CD14-positive monocyte (primary cell): ENCODE measurements around the gene RETREG1. TPM values are rescaled to one million over a fixed set of nuclear protein-coding genes. Genes with fewer than 3 reads are reported as not detected.
A peak's percentile ranks its signal among the peaks of the same experiment; 100 is the strongest.

Experiments used
- DNase-seq, 3 donors: peaks; one replicate each; pipeline ENCODE4 v3.0.0-alpha.2; 2011 to 2022
- H2AFZ ChIP-seq: 2 replicates; pipeline ENCODE4 v1.6.0; 2012; ENCODE audit warnings: mild to moderate bottlenecking, low read depth, low read length, inconsistent platforms; ENCODE audit not compliant: insufficient read depth, poor library complexity, severe bottlenecking
- H3K27ac ChIP-seq, 2 donors: 1 replicate in 1 of 2; 2 replicates in 1 of 2; pipeline ENCODE4 v1.5.1; 2012 to 2013; ENCODE audit warnings: low read length in 2 of 2, control low read depth in 1 of 2, inconsistent platforms in 1 of 2, low read depth in 1 of 2, mild to moderate bottlenecking in 1 of 2
- H3K27me3 ChIP-seq, 2 donors: one replicate each; pipeline versions ENCODE4 v1.6.0 to v1.6.1; 2011 to 2013; ENCODE audit warnings: low read length in 2 of 2; ENCODE audit not compliant: control insufficient read depth in 2 of 2, insufficient read depth in 2 of 2
- H3K36me3 ChIP-seq, 2 donors: replicated peaks in 1 of 2; 1 replicate in 1 of 2; 2 replicates in 1 of 2; pipeline versions ENCODE4 v1.5.1 to v1.6.1; 2012 to 2013; ENCODE audit warnings: low read length in 2 of 2, control low read depth in 1 of 2, inconsistent platforms in 1 of 2, mild to moderate bottlenecking in 1 of 2; ENCODE audit not compliant: insufficient read depth in 2 of 2, control insufficient read depth in 1 of 2
- H3K4me1 ChIP-seq, 2 donors: 1 replicate in 1 of 2; 2 replicates in 1 of 2; pipeline versions ENCODE4 v1.5.1 to v1.6.1; 2012 to 2013; ENCODE audit warnings: low read length in 2 of 2, control low read depth in 1 of 2, inconsistent platforms in 1 of 2, mild to moderate bottlenecking in 1 of 2, moderate library complexity in 1 of 2; ENCODE audit not compliant: insufficient read depth in 2 of 2, control insufficient read depth in 1 of 2
- H3K4me2 ChIP-seq: replicated peaks from 2 replicates; pipeline ENCODE3; 2012; ENCODE audit warnings: low read length, moderate library complexity, mild to moderate bottlenecking; ENCODE audit not compliant: poor library complexity, severe bottlenecking; ENCODE audit errors: extremely low read depth
- H3K4me3 ChIP-seq, 3 experiments: fragments of 200-600 bp in 1 of 3; sonication (generic) in 1 of 3; replicated peaks in 1 of 3; 1 replicate in 2 of 3; 2 replicates in 1 of 3; pipeline ENCODE4 v1.5.1; 2011 to 2013; ENCODE audit warnings: low read length in 3 of 3, mild to moderate bottlenecking in 3 of 3, control low read depth in 2 of 3, low read depth in 2 of 3, inconsistent platforms in 1 of 3, moderate library complexity in 1 of 3
- H3K79me2 ChIP-seq: 2 replicates; pipeline ENCODE4 v1.6.0; 2012; ENCODE audit warnings: mild to moderate bottlenecking, control low read depth, inconsistent platforms, low read length, moderate library complexity; ENCODE audit not compliant: insufficient read depth
- H3K9ac ChIP-seq: 2 replicates; pipeline ENCODE4 v1.6.0; 2017; ENCODE audit warnings: low read length, mild to moderate bottlenecking; ENCODE audit not compliant: insufficient read depth, poor library complexity, severe bottlenecking
- H3K9me3 ChIP-seq, 2 donors: replicated peaks in 1 of 2; 1 replicate in 1 of 2; 2 replicates in 1 of 2; pipeline versions ENCODE4 v1.5.1 to v1.6.1; 2012 to 2013; ENCODE audit warnings: low read length in 2 of 2, control low read depth in 1 of 2; ENCODE audit not compliant: control insufficient read depth in 1 of 2, insufficient read depth in 1 of 2
- H4K20me1 ChIP-seq: 2 replicates; pipeline ENCODE4 v1.6.0; 2012; ENCODE audit warnings: mild to moderate bottlenecking, low read length, control low read depth, moderate library complexity; ENCODE audit not compliant: insufficient read depth
- H3K27ac Mint-ChIP-seq, 7 donors: one replicate each; pipeline ENCODE4 v1.8.0; 2020; ENCODE audit warnings: mild to moderate bottlenecking in 7 of 7, mixed read lengths in 7 of 7, moderate library complexity in 6 of 7, inconsistent platforms in 2 of 7
- H3K27me3 Mint-ChIP-seq, 3 donors: one replicate each; pipeline ENCODE4 v1.8.0; 2021 to 2022; ENCODE audit warnings: low read depth in 3 of 3, mild to moderate bottlenecking in 3 of 3, mixed read lengths in 3 of 3, moderate library complexity in 3 of 3, inconsistent platforms in 1 of 3
- H3K36me3 Mint-ChIP-seq, 2 donors: one replicate each; pipeline ENCODE4 v1.8.0; 2020; ENCODE audit warnings: mixed read lengths in 2 of 2, inconsistent platforms in 1 of 2, mild to moderate bottlenecking in 1 of 2
- H3K4me1 Mint-ChIP-seq: one replicate; pipeline ENCODE4 v1.8.0; 2020; ENCODE audit warnings: mild to moderate bottlenecking, mixed read lengths
- H3K4me3 Mint-ChIP-seq, 2 donors: one replicate each; pipeline ENCODE4 v1.8.0; 2020; ENCODE audit warnings: mild to moderate bottlenecking in 2 of 2, mixed read lengths in 2 of 2, moderate library complexity in 1 of 2
- H3K9me3 Mint-ChIP-seq, 7 donors: one replicate each; pipeline ENCODE4 v1.8.0; 2020 to 2022; ENCODE audit warnings: mixed read lengths in 7 of 7, mild to moderate bottlenecking in 6 of 7, moderate library complexity in 6 of 7, inconsistent platforms in 2 of 7
- CTCF ChIP-seq: fragments of 200-600 bp; IDR thresholded peaks from one replicate; pipeline ENCODE4 v1.8.0; 2022; ENCODE audit warnings: antibody characterized with exemption, mild to moderate bottlenecking
- WGBS: methylation state at CpG from one replicate; pipeline ENCODE4 v1.1.5; 2013; ENCODE audit warnings: missing lambda C conversion rate; ENCODE audit not compliant: insufficient coverage; 5-methylcytosine and 5-hydroxymethylcytosine counted together
- intact Hi-C, 2 donors: fragments of 100-400 bp; cut with micrococcal nuclease; formaldehyde crosslinking; loops; one replicate each; pipeline versions ENCODE4 v1.15.0 to v1.15.1; 2023
- polyA plus RNA-seq, 3 donors: library from polyadenylated mRNA; depleted of rRNA in 1 of 3; unstranded in 2 of 3; stranded (reverse) in 1 of 3; fragments of 300-500 nt in 2 of 3; fragments of >200 nt in 1 of 3; fragmentation: Illumina TruSeq in 2 of 3; gene quantifications; 1 replicate in 2 of 3; 2 replicates in 1 of 3; pipeline ENCODE4 v1.2.3, GENCODE V29; 2012 to 2021

The RETREG1 gene
- polyA plus RNA-seq, 3 donors: 3.5 to 6.4 (median 4.7) TPM

- no peak for TF ChIP-seq CTCF
- H3K4me1 ChIP-seq: peaks cover 25 to 45% of the 10 kb centered on the region in 2 donors
These were observed 155.8 kb downstream of the RETREG1 start for GRCh38 chr5:16461026-16461425.

DNA sequence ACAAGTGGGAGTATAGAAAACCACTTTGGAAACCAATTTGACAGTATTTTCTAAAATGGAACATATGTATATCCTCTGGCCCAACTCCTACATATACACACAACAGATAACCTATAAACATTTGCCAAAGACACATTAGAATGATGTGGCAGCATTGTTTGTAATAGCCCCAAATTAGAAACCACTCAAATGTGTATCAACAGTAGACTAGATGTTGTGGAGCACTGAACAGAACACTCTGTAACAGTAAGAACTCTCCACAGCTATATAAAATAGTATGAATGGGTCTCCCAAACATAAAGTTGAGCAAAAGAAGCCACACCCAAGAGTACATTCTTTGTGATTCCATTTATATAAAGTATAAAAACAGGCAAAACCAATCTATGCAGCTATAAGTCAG, 157.3 kb downstream of the RETREG1 start:
- Histone ChIP-seq H3K79me2 (peaks cover 83% of the 10 kb centered on the region), H3K4me1 (peaks cover 25 to 42% of the 10 kb centered on the region in 2 donors)
- H3K4me3 Mint-ChIP-seq: no peak overlapping the region

More at GRCh38 chr5:16461026-16461425, 155.8 kb downstream of the RETREG1 start:
- Histone ChIP-seq H3K4me3 (no peak overlapping the region), H4K20me1 (peaks cover 93% of the 10 kb centered on the region), H3K4me2 (no peak overlapping the region), H2AFZ (no peak overlapping the region), H3K9ac (no peak overlapping the region), H3K27ac (peak overlapping the region in 1 of 2 donors; percentile 26), H3K79me2 (peaks cover 83% of the 10 kb centered on the region), H3K27me3 (no peaks in the 10 kb centered on the region), H3K36me3 (peaks cover 65 to 78% of the 10 kb centered on the region in 2 donors), H3K9me3 (no peaks in the 10 kb centered on the region)
- Mint-ChIP-seq H3K27ac (peak overlapping the region in 2 of 7 donors; percentile 42 to 68), H3K4me3 (no peak overlapping the region), H3K4me1 (peaks cover 58% of the 10 kb centered on the region), H3K9me3 (no peaks in the 10 kb centered on the region), H3K36me3 (peaks cover 67% of the 10 kb centered on the region in 2 donors), H3K27me3 (no peaks in the 10 kb centered on the region)
- intact Hi-C loops: loop anchor here in 1 of 2 donors (10.0 kb wide), 1 partner anchor 164 kb away; no protein-coding TSS in a partner anchor
- no peak for DNase-seq
- WGBS: no CpG with 5 or more reads among the region's 1 CpG

More for the DNA sequence above, 157.3 kb downstream of the RETREG1 start:
- no peak overlapping the region for H2AFZ ChIP-seq
- H3K4me3 ChIP-seq: no peak overlapping the region
- no peak for TF ChIP-seq CTCF
- Mint-ChIP-seq H3K9me3 (no peaks in the 10 kb centered on the region), H3K36me3 (peaks cover 75 to 81% of the 10 kb centered on the region in 2 donors), H3K27ac (peak overlapping the region in 1 of 7 donors; percentile 69), H3K27me3 (no peaks in the 10 kb centered on the region), H3K4me1 (peaks cover 56% of the 10 kb centered on the region)
- DNase-seq: no peak
- intact Hi-C loops: loop anchor here in 1 of 2 donors (10.0 kb wide), 1 partner anchor 165 kb away; no protein-coding TSS in a partner anchor
- H3K4me2 ChIP-seq: no peak overlapping the region
- H3K9ac ChIP-seq: no peak overlapping the region
- H3K9me3 ChIP-seq: no peaks in the 10 kb centered on the region
- no peaks in the 10 kb centered on the region for H3K27me3 ChIP-seq
- peaks cover 79 to 94% of the 10 kb centered on the region in 2 donors for H3K36me3 ChIP-seq
- peak overlapping the region in 1 of 2 donors; percentile 6 for H3K27ac ChIP-seq
- H4K20me1 ChIP-seq: peaks cover 100% of the 10 kb centered on the region
